ENCODE data around the gene NPPC. TPM values are rescaled to one million over a fixed set of nuclear protein-coding genes. Genes with fewer than 3 reads are reported as not detected.
A peak's percentile ranks its signal among the peaks of the same experiment; 100 is the strongest.

Gene NPPC
- total and polyA plus RNA-seq, 2 experiments from 2014 or later: 0.91 TPM; not detected in 1

DNA sequence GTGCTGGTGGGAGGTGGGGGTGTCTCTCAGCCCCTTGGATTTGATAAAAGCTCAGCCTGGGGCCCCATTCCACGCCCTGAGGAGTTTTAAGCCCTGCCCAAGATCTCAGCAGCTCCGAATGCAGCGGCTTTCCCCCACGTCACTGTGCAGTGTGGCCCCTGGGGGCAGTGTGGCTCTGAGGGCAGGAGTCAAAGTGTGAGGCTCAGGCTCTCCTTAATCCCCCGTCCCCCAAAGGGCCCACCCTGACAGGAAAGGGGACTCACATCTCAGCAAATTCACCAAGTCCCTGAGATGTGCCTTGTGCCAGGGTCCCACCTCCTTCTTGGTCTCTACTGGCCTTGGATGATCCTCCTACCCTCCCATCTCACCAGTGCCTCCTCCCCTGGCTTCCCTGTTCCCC lies 25.2 kb downstream of the NPPC start:
- Histone ChIP-seq H3K27me3 (peaks cover 12% of the 10 kb centered on the region), H3K27ac (no peak overlapping the region), H3K4me3 (no peak overlapping the region), H3K36me3 (no peaks in the 10 kb centered on the region), H3K4me1 (ENCODE audit: low read depth) (no peaks in the 10 kb centered on the region), H3K9me3 (ENCODE audit: low read depth) (no peaks in the 10 kb centered on the region)
- DNase-seq (ENCODE audit: low read depth in 1 of 2, low spot score in 1 of 2): no peak
- no peak for TF ChIP-seq CTCF (IDR thresholded peaks at IDR 0.05; ENCODE audit: low read depth, low read length)

GRCh38 chr2:231900486-231900942 lies 25.7 kb downstream of the NPPC start:
- no peak overlapping the region for H3K4me3 ChIP-seq

DNA sequence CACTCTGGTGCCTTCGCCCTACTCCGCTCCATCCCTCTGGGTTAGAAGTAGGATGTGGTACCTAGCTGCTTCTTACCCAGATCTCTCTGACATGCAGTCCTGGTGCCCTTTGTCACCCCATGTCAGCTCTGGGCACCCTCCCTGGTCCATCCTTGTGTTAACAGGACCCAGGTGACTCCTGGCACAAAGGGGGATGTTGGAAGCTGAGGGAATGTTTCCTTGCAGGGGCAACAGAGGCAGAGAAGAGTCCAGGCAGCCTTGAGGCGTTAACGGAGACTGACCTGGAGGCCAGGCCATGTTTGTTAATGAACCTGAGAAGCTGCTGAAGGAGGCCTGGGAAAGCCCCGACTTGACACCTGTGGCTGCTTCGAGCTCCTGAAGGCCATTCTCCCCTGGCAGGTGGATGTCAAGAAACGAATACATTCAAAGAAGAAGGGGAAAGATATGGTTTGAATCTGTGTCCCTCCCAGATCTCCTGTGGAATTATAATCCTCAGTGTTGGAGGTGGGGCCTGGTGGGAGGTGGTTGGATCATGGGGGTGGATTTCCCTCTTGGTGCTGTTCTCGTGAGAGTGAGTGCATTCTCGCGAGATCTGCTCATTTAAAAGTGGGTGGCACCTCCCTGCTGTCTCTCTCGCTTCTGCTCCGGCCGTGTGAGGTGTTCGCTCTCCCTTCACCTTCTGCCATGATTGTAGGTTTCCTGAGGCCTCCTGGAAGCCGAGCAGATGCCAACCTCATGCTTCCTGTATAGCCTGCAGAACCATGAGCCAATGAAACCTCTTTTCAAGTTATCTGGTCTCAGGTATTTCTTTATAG lies 31.4 kb downstream of the NPPC start:
- Histone ChIP-seq H3K27ac (no peak overlapping the region), H3K4me3 (no peak overlapping the region), H3K9me3 (ENCODE audit: low read depth) (no peaks in the 10 kb centered on the region), H3K4me1 (ENCODE audit: low read depth) (no peaks in the 10 kb centered on the region), H3K27me3 (no peaks in the 10 kb centered on the region), H3K36me3 (no peaks in the 10 kb centered on the region)
- no peak for DNase-seq (ENCODE audit: low read depth in 1 of 2, low spot score in 1 of 2)
- TF ChIP-seq CTCF (IDR thresholded peaks at IDR 0.05; ENCODE audit: low read depth, low read length): no peak

More at GRCh38 chr2:231900486-231900942, 25.7 kb downstream of the NPPC start:
- no peaks in the 10 kb centered on the region for H3K4me1 ChIP-seq (ENCODE audit: low read depth)
- TF ChIP-seq CTCF (IDR thresholded peaks at IDR 0.05; ENCODE audit: low read depth, low read length): peak; percentile 98
- H3K36me3 ChIP-seq: no peaks in the 10 kb centered on the region
- peak; percentile 77 to 84 for DNase-seq (ENCODE audit: low read depth in 1 of 2, low spot score in 1 of 2)
- H3K9me3 ChIP-seq (ENCODE audit: low read depth): no peaks in the 10 kb centered on the region
- H3K27ac ChIP-seq: no peak overlapping the region
- H3K27me3 ChIP-seq: peaks cover 12% of the 10 kb centered on the region

DNA sequence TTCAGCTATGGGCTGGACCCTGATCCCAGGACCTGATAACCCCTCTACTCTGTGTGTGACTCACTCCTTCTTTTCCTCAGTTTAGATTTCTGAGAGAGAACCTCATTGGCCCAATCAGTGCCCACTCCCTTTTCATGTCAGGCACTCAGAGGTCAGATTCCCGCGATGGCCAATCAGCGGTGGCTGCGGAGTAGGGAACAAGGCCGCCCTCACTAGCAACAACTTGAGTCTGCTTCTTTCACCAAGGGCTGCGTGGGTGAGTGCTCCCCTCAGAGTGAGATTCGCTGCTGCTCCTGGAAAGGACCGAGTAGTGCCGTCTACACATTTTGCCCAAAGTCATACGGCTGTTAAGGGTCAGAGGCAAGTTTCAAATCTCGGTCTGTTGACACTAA lies 34.7 kb downstream of the NPPC start:
- no peak overlapping the region for H3K27ac ChIP-seq
- no peaks in the 10 kb centered on the region for H3K9me3 ChIP-seq (ENCODE audit: low read depth)
- H3K4me3 ChIP-seq: no peak overlapping the region
- H3K27me3 ChIP-seq: no peaks in the 10 kb centered on the region
- no peaks in the 10 kb centered on the region for H3K4me1 ChIP-seq (ENCODE audit: low read depth)
- no peak for TF ChIP-seq CTCF (IDR thresholded peaks at IDR 0.05; ENCODE audit: low read depth, low read length)
- H3K36me3 ChIP-seq: no peaks in the 10 kb centered on the region
- DNase-seq (ENCODE audit: low read depth in 1 of 2, low spot score in 1 of 2): no peak

DNA sequence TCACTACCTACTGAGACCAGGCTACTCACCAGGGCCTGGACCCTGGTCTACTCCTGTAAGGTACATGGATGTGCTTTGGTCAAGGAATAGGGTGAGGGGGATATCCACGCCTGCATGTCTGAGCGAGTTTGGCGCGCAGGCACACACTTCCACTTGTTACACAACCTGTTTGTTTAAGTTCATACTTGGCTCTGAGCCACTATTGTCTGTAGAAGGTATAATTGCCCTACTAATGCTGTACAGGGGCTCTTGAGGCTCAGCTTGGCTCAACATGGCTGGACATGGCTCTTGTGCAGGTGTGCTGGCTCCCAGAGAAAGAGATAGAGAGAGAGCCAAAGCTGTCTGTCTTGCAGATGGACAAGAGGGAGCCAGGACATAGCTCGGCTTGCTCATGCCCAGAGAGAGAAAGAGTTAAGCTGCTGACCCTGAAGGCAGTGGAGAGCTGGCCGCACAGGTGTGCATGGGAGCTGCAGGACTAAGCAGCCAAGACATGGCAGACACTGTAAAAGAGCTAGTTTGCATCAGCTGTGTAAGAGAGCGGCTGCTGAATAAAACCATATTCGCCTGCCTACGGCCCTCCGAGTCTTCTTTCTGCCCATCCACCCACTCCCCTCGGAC lies 35.2 kb downstream of the NPPC start:
- H3K27me3 ChIP-seq: no peaks in the 10 kb centered on the region
- TF ChIP-seq CTCF (IDR thresholded peaks at IDR 0.05; ENCODE audit: low read depth, low read length): no peak
- H3K27ac ChIP-seq: no peak overlapping the region
- H3K4me3 ChIP-seq: no peak overlapping the region
- H3K36me3 ChIP-seq: no peaks in the 10 kb centered on the region
- no peak for DNase-seq (ENCODE audit: low read depth in 1 of 2, low spot score in 1 of 2)
- H3K4me1 ChIP-seq (ENCODE audit: low read depth): no peaks in the 10 kb centered on the region
- H3K9me3 ChIP-seq (ENCODE audit: low read depth): no peaks in the 10 kb centered on the region
